PC-3 (cell line): ENCODE results near the gene HP1BP3. TPM values are rescaled to one million over a fixed set of nuclear protein-coding genes. Genes with fewer than 3 reads are reported as not detected.

Experiments used
- ATAC-seq: fragments of 200-7000 bp; cut with Tn5 transposase; 2 replicates; pipeline ENCODE4 v1.9.1; 2020; ENCODE audit warnings: mild to moderate bottlenecking, moderate library complexity
- BruUV-seq: library from RNA; stranded (reverse); fragments of 400-500 nt; replicated peaks from 2 replicates; lab custom pipeline; 2021; lab: Mats Ljungman, UMichigan
- CTCF ChIA-PET: fragments of 300-600 bp; sonication (Branson Sonifier 250); formaldehyde crosslinking; loops from one replicate; lab custom pipeline; 2022; ENCODE audit warnings: antibody characterized with exemption; lab: Charles Lee
- POLR2A ChIA-PET: fragments of 300-600 bp; sonication (Branson Sonifier 250); formaldehyde crosslinking; loops from one replicate; lab custom pipeline; 2022; ENCODE audit warnings: antibody characterized with exemption; ENCODE audit not compliant: unreplicated experiment; lab: Charles Lee
- DNase-seq: peaks from one replicate; pipeline ENCODE4 v3.0.0-alpha.2; 2015
- H2AFZ ChIP-seq: fragments of 300-600 bp; sonication (generic); 2 replicates; pipeline ENCODE4 v1.6.0; 2016; ENCODE audit warnings: antibody characterized with exemption, low read length
- H3F3A ChIP-seq: fragments of 300-600 bp; sonication (generic); one replicate; pipeline ENCODE4 v1.6.0; 2017; ENCODE audit warnings: antibody characterized with exemption, low read length, control low read depth, mild to moderate bottlenecking; ENCODE audit not compliant: unreplicated experiment
- H3K27ac ChIP-seq: fragments of 300-600 bp; sonication (generic); 2 replicates; pipeline ENCODE4 v1.5.1; 2016; ENCODE audit warnings: mild to moderate bottlenecking, low read length
- H3K27me3 ChIP-seq: fragments of 300-600 bp; sonication (generic); 2 replicates; pipeline ENCODE4 v1.6.1; 2016; ENCODE audit warnings: low read length, mixed read lengths
- H3K36me3 ChIP-seq: fragments of 300-600 bp; sonication (generic); 2 replicates; pipeline ENCODE4 v1.6.1; 2016; ENCODE audit warnings: low read depth, mixed run types, low read length, mixed read lengths
- H3K4me1 ChIP-seq: fragments of 300-600 bp; sonication (generic); 2 replicates; pipeline ENCODE4 v1.5.1; 2016; ENCODE audit warnings: low read length; ENCODE audit not compliant: insufficient read depth
- H3K4me2 ChIP-seq: fragments of 300-600 bp; sonication (generic); 2 replicates; pipeline ENCODE4 v1.6.0; 2016; ENCODE audit warnings: low read length
- H3K4me3 ChIP-seq: fragments of 300-600 bp; sonication (generic); 2 replicates; pipeline ENCODE4 v1.5.1; 2016; ENCODE audit warnings: mild to moderate bottlenecking, low read length, mixed read lengths
- H3K79me2 ChIP-seq: fragments of 300-600 bp; sonication (generic); 2 replicates; pipeline ENCODE4 v1.6.1; 2017; ENCODE audit warnings: low read length, mixed read lengths
- H3K9ac ChIP-seq: fragments of 300-600 bp; sonication (generic); 2 replicates; pipeline ENCODE4 v1.6.0; 2016; ENCODE audit warnings: mild to moderate bottlenecking, low read length
- H3K9me2 ChIP-seq: fragments of 300-600 bp; sonication (generic); replicated peaks from 2 replicates; pipeline ENCODE4 v1.6.1; 2016; ENCODE audit warnings: mixed run types, low read length, mixed read lengths
- H3K9me3 ChIP-seq: fragments of 300-600 bp; sonication (generic); 2 replicates; pipeline ENCODE4 v1.6.1; 2016; ENCODE audit warnings: low read length, mixed read lengths
- H4K20me1 ChIP-seq: fragments of 300-600 bp; sonication (generic); 2 replicates; pipeline ENCODE4 v1.6.1; 2016; ENCODE audit warnings: low read length, mixed read lengths
- CTCF ChIP-seq: fragments of 300-600 bp; sonication (generic); conservative IDR thresholded peaks from 2 replicates; pipeline ENCODE4 v1.5.1; 2017; ENCODE audit warnings: antibody characterized with exemption, low read depth, mild to moderate bottlenecking, low read length
- EZH2 ChIP-seq: fragments of 300-600 bp; sonication (generic); IDR thresholded peaks from one replicate; pipeline ENCODE4 v1.6.1; 2017; ENCODE audit warnings: antibody characterized with exemption, mild to moderate bottlenecking, low read length; ENCODE audit not compliant: unreplicated experiment
- EZH2phosphoT487 ChIP-seq: fragments of 300-600 bp; sonication (generic); IDR thresholded peaks from 2 replicates; pipeline ENCODE4 v1.6.1; 2018; ENCODE audit warnings: mild to moderate bottlenecking, antibody characterized with exemption, low read length, borderline replicate concordance
- intact Hi-C: fragments of 100-400 bp; cut with micrococcal nuclease; formaldehyde crosslinking; loops from 2 replicates; pipeline ENCODE4 v1.9.0; 2023
- total RNA-seq: library from RNA; depleted of rRNA; stranded (reverse); fragments of >200 nt; gene quantifications from 2 replicates; pipeline ENCODE4 v1.2.3, GENCODE V29; 2014

HP1BP3 gene
- total RNA-seq, 1 experiment from 2014 or later = 243 TPM

- H3K27ac ChIP-seq = no peak overlapping the region
- H3K9me2 ChIP-seq = no peaks in the 10 kb centered on the region
- H3K9me3 ChIP-seq = no peaks in the 10 kb centered on the region
- no peak for ATAC-seq
- H3K79me2 ChIP-seq = no peaks in the 10 kb centered on the region
- DNase-seq = no peak
- no peaks in the 10 kb centered on the region for H3K27me3 ChIP-seq
- H3K9ac ChIP-seq = no peak overlapping the region
- no peak overlapping the region for H3K4me2 ChIP-seq
- no peaks in the 10 kb centered on the region for H3F3A ChIP-seq
- intact Hi-C loops = no loop called here
- no peak overlapping the region for H2AFZ ChIP-seq
- ChIA-PET POLR2A (no interaction called here), CTCF (no interaction called here)
- H3K4me3 ChIP-seq = no peak overlapping the region
- H3K4me1 ChIP-seq = 0 out of 2 replicates have a peak, but pooled peaks cover 3% of the 10 kb centered on the region
- H4K20me1 ChIP-seq = no peaks in the 10 kb centered on the region
- H3K36me3 ChIP-seq = no peaks in the 10 kb centered on the region
- no TSS peak for BruUV-seq
- no peak for TF ChIP-seq EZH2phosphoT487
- no peak for TF ChIP-seq EZH2
- no peak for TF ChIP-seq CTCF
These were observed 73.7 kb downstream of the HP1BP3 start for GRCh38 chr1:20713440-20713839.

GRCh38 chr1:20712215-20712577 is 74.9 kb downstream of the HP1BP3 start:
- no peaks in the 10 kb centered on the region for H3K36me3 ChIP-seq
- H4K20me1 ChIP-seq = no peaks in the 10 kb centered on the region
- H3K4me1 ChIP-seq = 0 out of 2 replicates have a peak, but pooled peaks cover under 1% of the 10 kb centered on the region
- TF ChIP-seq CTCF = no peak
- TF ChIP-seq EZH2 = no peak
- no peak for TF ChIP-seq EZH2phosphoT487
- POLR2A ChIA-PET = no interaction called here
- ATAC-seq = no peak
- no peaks in the 10 kb centered on the region for H3K9me2 ChIP-seq
- H3K79me2 ChIP-seq = no peaks in the 10 kb centered on the region
- no peak overlapping the region for H3K4me2 ChIP-seq
- no peak overlapping the region for H3K9ac ChIP-seq
- intact Hi-C loops = no loop called here
- H3K9me3 ChIP-seq = no peaks in the 10 kb centered on the region
- DNase-seq = no peak
- CTCF ChIA-PET = no interaction called here
- no TSS peak for BruUV-seq
- no peaks in the 10 kb centered on the region for H3F3A ChIP-seq
- no peak overlapping the region for H3K4me3 ChIP-seq
- H3K27me3 ChIP-seq = no peaks in the 10 kb centered on the region
- H3K27ac ChIP-seq = no peak overlapping the region
- no peak overlapping the region for H2AFZ ChIP-seq

- Histone ChIP-seq H3K4me2 (no peak overlapping the region), H3K9ac (no peak overlapping the region), H3K27me3 (no peaks in the 10 kb centered on the region), H3K36me3 (no peaks in the 10 kb centered on the region), H3K9me2 (no peaks in the 10 kb centered on the region), H3K27ac (no peak overlapping the region), H3K4me1 (no peaks in the 10 kb centered on the region), H2AFZ (no peak overlapping the region), H3F3A (no peaks in the 10 kb centered on the region), H3K4me3 (no peak overlapping the region), H4K20me1 (no peaks in the 10 kb centered on the region), H3K79me2 (no peaks in the 10 kb centered on the region), H3K9me3 (no peaks in the 10 kb centered on the region)
- intact Hi-C loops = no loop called here
- TF ChIP-seq EZH2phosphoT487 = no peak
- TF ChIP-seq CTCF = 0 out of 2 replicates have a peak, but pooled peaks have one; percentile 29
- no peak for TF ChIP-seq EZH2
- ATAC-seq = no peak; the same call in 1 of the 2 replicates
- no TSS peak for BruUV-seq
- ChIA-PET CTCF (no interaction called here), POLR2A (no interaction called here)
- no peak for DNase-seq
These were observed 75.6 kb downstream of the HP1BP3 start for GRCh38 chr1:20711285-20712214.
